ENCODE results near the gene GSTM3. TPM values are rescaled to one million over a fixed set of nuclear protein-coding genes. Genes with fewer than 3 reads are reported as not detected.

Gene GSTM3
- total RNA-seq, 2 experiments from 2014 or later: not detected

DNA sequence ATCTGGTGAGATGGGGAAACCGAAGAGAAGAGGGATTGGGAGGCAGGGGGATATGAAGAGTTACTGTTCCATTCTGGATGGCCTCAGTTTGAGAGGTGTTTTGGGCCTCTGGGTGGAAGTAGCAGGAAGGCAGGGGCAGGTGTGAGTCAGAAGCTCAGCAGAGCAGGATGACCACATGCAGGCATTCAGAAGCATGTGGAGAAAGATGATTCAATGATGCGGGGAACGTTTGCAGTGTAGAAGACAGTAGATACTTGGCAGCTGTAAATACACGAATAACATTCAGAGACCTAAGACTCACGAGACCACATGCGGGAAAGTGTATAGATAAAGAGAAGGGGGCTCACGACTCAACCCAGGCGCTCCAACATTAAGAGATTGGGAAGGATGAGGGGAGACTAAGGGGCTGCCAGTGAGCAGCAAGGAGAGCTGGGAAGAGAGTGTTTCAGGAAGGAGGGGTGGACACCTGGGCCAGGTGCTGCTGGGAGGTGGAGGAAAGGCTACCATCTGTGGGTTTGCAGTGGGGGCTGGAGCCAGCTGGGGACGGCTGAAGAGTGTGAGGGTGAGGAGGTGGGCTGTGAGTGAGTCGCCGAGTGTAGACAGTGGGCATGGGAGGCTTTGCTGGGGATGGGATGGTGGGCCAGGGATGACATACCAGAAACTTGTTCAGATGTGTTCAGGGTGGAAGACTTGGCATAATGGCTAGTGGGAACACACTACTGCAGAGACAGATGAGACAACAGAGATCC is 28.7 kb upstream of the GSTM3 start:
- no peak for TF ChIP-seq EZH2phosphoT487 (IDR thresholded peaks at IDR 0.05; ENCODE audit: borderline replicate concordance, low read depth, low read length)
- TF ChIP-seq, protein P1, sequence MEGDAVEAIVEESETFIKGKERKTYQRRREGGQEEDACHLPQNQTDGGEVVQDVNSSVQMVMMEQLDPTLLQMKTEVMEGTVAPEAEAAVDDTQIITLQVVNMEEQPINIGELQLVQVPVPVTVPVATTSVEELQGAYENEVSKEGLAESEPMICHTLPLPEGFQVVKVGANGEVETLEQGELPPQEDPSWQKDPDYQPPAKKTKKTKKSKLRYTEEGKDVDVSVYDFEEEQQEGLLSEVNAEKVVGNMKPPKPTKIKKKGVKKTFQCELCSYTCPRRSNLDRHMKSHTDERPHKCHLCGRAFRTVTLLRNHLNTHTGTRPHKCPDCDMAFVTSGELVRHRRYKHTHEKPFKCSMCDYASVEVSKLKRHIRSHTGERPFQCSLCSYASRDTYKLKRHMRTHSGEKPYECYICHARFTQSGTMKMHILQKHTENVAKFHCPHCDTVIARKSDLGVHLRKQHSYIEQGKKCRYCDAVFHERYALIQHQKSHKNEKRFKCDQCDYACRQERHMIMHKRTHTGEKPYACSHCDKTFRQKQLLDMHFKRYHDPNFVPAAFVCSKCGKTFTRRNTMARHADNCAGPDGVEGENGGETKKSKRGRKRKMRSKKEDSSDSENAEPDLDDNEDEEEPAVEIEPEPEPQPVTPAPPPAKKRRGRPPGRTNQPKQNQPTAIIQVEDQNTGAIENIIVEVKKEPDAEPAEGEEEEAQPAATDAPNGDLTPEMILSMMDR (conservative IDR thresholded peaks at IDR 0.05; ENCODE audit: low read length): no peak
- H3K4me1 ChIP-seq (ENCODE audit: insufficient read depth, low read length, poor library complexity, severe bottlenecking): no peaks in the 10 kb centered on the region
- DNase-seq (ENCODE audit: low spot score): no peak
- ChIA-PET CTCF (ENCODE audit: unreplicated experiment) (no interaction called here), POLR2A (no interaction called here)
- BruUV-seq (replicated peaks): no TSS peak
- intact Hi-C loops (cut with micrococcal nuclease; ENCODE audit: unreplicated experiment): loop anchor here (5.0 kb wide), 1 partner anchor 127 kb away; no protein-coding TSS in a partner anchor
- no peaks in the 10 kb centered on the region for H4K20me1 ChIP-seq (ENCODE audit: insufficient read depth, low read length)
- no peaks in the 10 kb centered on the region for H3K9me2 ChIP-seq (ENCODE audit: insufficient read depth, low read length)
- H3K36me3 ChIP-seq (ENCODE audit: insufficient read depth, low read length): no peaks in the 10 kb centered on the region
- no peak overlapping the region for H3K27ac ChIP-seq (ENCODE audit: low read depth, low read length, poor library complexity, severe bottlenecking)
- H3K9me3 ChIP-seq (ENCODE audit: low read length): no peaks in the 10 kb centered on the region
- no peak overlapping the region for H3K4me2 ChIP-seq (ENCODE audit: low read length)
- H2AFZ ChIP-seq (ENCODE audit: low read length): no peak overlapping the region
- H3K4me3 ChIP-seq (ENCODE audit: low read depth, low read length, poor library complexity, severe bottlenecking): no peak overlapping the region
- H3K79me2 ChIP-seq (ENCODE audit: insufficient read depth, low read depth, low read length): no peaks in the 10 kb centered on the region

DNA sequence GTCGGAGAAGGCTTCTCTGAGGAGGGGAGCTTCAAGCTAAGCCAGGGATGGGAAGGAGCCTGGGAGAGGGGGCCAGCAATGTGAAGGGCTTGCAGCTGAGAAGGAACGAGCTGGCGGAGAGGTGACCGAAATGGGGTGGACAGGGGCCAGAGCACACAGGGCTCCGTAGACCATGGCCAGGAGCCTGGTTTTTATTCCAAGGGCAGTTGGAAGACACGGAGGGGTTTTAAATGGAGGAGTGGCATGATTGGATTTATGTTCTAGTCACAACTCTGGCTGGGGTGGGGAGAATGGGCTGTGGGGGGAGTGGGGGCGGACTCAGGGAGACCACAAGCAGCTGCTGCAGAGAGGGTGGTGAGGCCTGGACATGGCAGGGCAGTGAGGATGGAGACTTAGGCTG is 28.0 kb upstream of the GSTM3 start:
- DNase-seq (ENCODE audit: low spot score): no peak
- Histone ChIP-seq H3K9me3 (ENCODE audit: low read length) (no peaks in the 10 kb centered on the region), H3K9me2 (ENCODE audit: insufficient read depth, low read length) (no peaks in the 10 kb centered on the region), H4K20me1 (ENCODE audit: insufficient read depth, low read length) (no peaks in the 10 kb centered on the region), H3K4me3 (ENCODE audit: low read depth, low read length, poor library complexity, severe bottlenecking) (no peak overlapping the region), H3K36me3 (ENCODE audit: insufficient read depth, low read length) (no peaks in the 10 kb centered on the region), H3K79me2 (ENCODE audit: insufficient read depth, low read depth, low read length) (no peaks in the 10 kb centered on the region), H2AFZ (ENCODE audit: low read length) (no peak overlapping the region), H3K27ac (ENCODE audit: low read depth, low read length, poor library complexity, severe bottlenecking) (no peak overlapping the region), H3K4me1 (ENCODE audit: insufficient read depth, low read length, poor library complexity, severe bottlenecking) (no peaks in the 10 kb centered on the region), H3K4me2 (ENCODE audit: low read length) (no peak overlapping the region)
- TF ChIP-seq, protein P1 (conservative IDR thresholded peaks at IDR 0.05; ENCODE audit: low read length): no peak
- TF ChIP-seq EZH2phosphoT487 (IDR thresholded peaks at IDR 0.05; ENCODE audit: borderline replicate concordance, low read depth, low read length): no peak
- ChIA-PET CTCF (ENCODE audit: unreplicated experiment) (no interaction called here), POLR2A (no interaction called here)
- no TSS peak for BruUV-seq (replicated peaks)
- intact Hi-C loops (cut with micrococcal nuclease; ENCODE audit: unreplicated experiment): no loop called here

DNA sequence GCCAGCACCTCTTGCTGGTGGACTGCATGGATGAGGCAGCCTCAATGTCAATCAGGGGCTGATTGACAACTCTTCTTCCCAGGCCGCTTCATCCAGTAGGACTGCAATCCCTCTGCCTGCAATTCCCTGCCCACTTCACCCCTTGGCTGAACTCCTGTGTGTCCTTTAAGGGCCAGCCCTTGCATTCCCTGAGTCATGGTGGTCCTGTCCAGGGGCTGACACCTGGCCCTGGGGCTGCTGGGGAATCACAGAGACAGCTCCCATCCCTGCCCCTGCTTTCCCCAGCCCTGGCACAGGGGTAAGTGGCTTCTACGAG is 27.5 kb upstream of the GSTM3 start:
- Histone ChIP-seq H3K9me2 (ENCODE audit: insufficient read depth, low read length) (no peaks in the 10 kb centered on the region), H3K9me3 (ENCODE audit: low read length) (no peaks in the 10 kb centered on the region), H3K4me3 (ENCODE audit: low read depth, low read length, poor library complexity, severe bottlenecking) (no peak overlapping the region), H2AFZ (ENCODE audit: low read length) (no peak overlapping the region), H3K27ac (ENCODE audit: low read depth, low read length, poor library complexity, severe bottlenecking) (no peak overlapping the region), H3K36me3 (ENCODE audit: insufficient read depth, low read length) (no peaks in the 10 kb centered on the region), H4K20me1 (ENCODE audit: insufficient read depth, low read length) (no peaks in the 10 kb centered on the region), H3K4me2 (ENCODE audit: low read length) (no peak overlapping the region), H3K4me1 (ENCODE audit: insufficient read depth, low read length, poor library complexity, severe bottlenecking) (no peaks in the 10 kb centered on the region), H3K79me2 (ENCODE audit: insufficient read depth, low read depth, low read length) (no peaks in the 10 kb centered on the region)
- no TSS peak for BruUV-seq (replicated peaks)
- ChIA-PET CTCF (ENCODE audit: unreplicated experiment) (no interaction called here), POLR2A (no interaction called here)
- no peak for DNase-seq (ENCODE audit: low spot score)
- no peak for TF ChIP-seq EZH2phosphoT487 (IDR thresholded peaks at IDR 0.05; ENCODE audit: borderline replicate concordance, low read depth, low read length)
- TF ChIP-seq, protein P1 (conservative IDR thresholded peaks at IDR 0.05; ENCODE audit: low read length): no peak
- intact Hi-C loops (cut with micrococcal nuclease; ENCODE audit: unreplicated experiment): no loop called here

Measured in OCI-LY7 (cell line).